Fibroblast of peridontal ligament (primary cell): Measurements from ENCODE around the gene MOG.
"Not testable (repeated sequence)": the region's sequence is repeated elsewhere in the genome, so short reads cannot be mapped to it uniquely, and the experiment has no call there.

ENCODE experiments used
- DNase-seq: peaks from one replicate; pipeline ENCODE4 v3.0.0-alpha.2; 2010; ENCODE audit errors: extremely low read depth

The MOG gene

DNA sequence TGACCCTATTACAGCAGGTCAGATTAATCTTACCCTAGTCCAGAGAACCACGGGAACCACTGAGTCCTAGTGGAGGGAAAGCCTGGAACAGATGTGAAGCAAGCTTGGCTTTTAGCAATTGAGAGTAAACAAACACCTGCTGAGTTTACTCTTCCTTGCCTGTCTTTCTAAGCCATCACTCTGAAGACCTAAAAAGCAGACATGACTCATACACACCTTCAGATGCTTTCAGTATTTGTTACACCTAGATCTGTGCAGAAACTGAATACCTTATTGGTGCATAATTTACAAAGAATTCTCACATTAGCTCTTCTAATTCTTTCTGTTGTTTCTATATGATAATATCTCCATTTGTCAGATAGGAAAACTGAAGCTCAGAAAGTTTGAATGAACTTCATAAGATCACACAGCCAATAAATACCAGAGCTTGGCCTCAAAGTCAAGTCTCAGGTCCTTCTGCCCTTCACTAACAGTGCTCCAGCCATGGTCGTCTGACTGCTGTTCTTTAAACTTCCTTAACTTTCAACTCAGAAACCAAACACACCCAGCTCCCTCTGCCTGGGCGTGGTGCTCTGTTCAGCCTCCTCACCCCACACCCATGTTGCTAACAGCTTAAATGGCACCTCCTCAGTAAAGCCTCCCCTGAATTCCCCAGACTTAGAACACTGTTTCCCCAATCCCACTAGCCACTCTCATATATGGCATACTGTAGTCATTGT is 15.3 kb upstream of the MOG start:
- DNase-seq: no peak

DNA sequence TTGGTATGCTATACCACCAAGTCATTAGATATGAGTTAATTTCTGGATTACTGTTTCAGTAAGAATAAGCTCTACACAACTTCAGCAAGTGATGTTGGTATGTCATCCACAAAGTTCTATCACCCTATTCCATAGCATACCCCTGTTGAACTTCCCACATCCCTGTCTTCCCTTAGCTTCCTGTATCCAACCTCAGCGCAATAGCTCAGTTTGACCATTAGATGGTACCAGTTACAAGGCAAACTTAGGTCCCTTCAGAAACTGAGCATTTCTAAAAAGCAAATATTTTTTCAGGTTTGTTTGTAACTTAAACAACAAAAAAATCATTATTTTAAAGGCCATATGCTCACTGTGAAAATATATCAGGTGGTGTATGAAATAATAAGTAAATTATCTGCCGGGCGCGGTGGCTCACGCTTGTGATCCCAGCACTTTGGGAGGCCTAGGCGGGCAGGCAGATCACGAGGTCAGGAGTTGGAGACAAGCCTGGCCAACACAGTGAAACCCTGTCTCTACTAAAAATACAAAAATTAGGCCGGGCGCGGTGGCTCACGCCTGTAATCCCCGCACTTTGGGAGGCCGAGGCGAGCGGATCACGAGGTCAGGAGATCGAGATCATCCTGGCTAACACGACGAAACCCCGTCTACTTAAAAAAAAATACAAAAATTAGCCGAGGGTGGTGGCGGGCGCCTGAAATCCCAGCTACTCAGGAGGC is 8.8 kb upstream of the MOG start:
- DNase-seq: peak; percentile 63

DNA sequence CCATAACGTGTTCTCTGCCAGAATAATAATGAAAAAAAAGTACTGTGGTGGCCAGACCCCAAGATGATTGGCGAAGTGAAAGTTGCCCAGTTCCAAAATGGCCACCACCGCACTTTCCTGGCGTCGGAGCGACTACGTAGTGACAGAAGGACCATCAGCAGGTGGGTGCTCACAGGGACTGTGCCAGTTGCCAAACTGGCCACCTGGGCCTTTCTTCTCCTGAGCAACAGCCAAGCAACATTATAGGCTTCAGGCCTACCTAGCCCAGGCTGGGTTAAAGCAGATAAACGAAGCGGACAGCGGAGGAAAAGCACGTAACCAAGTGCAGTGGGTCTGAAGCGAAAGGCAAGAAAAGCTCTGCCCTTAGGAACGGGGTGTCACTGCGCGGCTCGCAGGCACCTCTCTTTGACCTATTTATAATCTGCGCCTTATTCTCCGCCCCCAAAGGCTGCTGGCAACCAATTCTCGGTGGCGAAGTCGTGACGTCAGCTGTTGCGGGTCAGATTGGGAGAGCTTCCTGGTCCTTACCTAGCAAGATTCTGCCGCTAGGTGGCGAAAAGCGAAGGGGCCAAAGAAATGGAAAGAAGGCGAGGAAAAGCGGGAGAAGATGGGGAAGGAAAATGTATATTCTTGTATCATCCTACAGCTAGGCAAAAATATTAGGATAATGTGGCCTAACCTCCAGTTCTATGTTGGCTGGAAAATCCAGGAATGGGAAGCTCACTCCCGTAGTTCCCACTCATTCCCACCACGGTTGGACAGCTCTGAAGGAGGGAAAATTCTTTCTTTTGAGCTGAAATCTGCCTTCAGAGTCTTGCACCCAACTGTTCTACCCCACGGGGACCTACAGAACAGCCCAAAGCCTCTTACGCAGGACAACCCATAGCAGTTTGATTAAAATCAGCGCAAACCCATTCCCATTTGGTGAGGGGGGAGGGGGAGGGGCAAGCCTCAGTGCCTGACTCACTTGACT is 6.9 kb upstream of the MOG start:
- peak; percentile 98 for DNase-seq

DNA sequence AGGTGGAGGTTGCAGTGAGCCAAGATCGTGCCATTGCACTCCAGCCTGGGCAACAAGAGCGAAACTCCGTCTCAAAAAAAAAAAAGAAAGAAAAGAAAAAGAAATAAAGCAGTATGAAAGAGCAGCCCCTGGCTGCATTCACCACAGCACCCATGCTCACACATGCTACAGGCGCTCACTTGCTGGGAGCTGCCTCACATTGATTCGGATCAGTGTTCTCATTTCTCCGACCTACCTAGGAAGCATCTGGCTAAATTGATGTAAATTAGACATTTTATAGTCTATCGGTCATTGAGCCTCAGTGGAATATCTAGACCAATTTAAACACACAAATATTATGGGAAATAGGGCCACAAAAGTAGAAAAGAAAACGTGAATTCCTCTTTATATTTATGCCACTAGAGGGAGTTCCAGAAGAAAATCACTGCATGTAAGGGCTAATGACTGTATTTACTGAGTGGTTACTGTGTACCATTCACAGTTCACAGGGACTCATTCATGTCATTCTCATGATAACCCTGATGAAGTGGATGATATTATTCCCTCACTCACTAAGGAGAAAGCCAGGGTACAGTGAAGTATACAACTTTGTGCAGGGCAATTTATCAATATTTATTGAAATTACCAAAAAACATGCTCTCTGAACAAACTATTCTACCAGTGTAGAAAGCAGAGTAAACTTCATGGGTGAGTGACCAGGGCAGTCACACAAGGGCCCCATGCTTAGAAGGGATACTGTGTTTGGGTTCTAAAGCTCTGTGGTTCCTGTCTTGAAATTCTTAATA is 5.3 kb upstream of the MOG start:
- peak; percentile 54 for DNase-seq

DNA sequence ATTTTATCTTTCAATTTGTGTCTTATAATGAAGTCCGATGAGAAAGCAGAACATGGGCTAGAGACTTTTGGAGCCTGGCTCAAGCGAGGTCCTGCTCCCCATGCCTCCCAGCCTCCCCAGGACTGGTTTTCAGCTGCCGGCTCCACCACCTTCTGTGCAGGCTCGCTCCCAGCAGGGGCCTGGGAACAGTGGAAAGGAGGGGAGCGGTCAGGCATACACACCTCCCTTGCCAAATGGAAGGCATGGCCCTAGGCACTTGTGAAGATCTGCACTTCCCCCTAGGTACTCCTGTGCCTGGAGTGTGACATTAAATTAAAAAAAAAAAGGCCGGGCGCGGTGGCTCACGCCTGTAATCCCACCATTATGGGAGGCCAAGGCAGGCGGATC is 4.7 kb upstream of the MOG start:
- no peak for DNase-seq

DNA sequence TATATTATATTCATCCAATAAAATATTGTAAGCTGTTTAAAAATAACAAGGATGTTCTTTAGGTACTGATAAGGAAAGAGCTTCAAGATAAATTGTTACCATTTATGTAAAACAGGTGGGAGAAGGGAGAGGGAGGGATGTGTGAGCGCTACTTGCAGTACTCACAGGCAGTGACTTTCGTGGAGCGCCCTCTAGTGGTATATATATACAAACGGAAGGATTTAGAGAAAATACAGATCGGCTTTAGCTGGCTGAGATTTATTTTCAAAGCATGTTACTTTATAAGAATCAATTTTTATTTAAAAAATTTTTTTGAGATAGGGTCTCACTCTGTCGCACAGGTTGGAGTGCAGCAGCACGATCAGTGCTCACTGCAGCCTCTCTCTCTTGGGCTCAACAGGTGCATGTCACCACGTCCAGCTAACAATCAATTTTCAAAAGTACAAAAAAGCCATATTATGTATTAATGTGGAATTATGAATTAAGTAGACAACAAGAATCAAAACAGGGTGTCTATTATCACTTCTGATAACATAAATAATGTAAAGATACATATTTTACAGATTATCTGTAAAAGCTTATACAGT is 3.3 kb upstream of the MOG start:
- DNase-seq: peak; percentile 80

DNA sequence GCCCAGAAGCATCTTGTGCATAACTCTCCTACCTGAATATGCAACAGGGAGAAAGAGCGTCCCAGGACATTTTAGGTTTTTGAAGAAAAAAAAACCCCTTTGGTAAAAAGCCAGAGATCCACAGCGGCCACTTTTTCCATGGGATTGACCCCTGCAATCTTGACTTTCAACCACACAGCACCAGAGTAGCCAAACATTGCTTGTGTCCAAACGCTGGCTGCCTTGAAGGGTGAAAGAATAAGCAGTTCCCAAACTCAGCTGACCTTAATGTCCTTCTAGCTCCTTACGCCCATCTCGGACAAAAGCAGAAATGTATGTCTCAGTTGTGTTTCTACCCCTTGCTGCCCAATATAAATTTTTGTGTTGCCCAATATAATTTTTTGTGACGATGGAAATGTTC is 1.2 kb upstream of the MOG start:
- DNase-seq: no peak

DNA sequence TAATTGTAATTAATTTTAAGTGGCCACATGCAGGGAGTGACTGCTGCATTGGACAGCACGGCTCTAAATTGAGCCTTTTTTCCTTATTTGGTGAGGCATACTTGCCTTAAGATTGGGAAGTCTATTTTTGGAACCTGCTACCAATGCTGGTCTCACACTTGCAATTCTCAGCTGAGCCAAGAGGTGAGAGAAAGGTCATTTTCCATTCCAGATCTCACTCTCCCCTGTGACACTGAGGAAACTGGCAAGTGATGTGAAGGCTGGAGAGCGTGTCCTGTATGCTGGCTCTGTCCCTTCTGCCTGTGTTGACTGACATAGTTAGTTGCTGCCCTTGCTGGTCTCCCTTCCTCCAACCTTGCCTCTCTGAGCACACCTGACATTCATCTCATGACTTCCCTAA is 735 bp upstream of the MOG start:
- no peak for DNase-seq

DNA sequence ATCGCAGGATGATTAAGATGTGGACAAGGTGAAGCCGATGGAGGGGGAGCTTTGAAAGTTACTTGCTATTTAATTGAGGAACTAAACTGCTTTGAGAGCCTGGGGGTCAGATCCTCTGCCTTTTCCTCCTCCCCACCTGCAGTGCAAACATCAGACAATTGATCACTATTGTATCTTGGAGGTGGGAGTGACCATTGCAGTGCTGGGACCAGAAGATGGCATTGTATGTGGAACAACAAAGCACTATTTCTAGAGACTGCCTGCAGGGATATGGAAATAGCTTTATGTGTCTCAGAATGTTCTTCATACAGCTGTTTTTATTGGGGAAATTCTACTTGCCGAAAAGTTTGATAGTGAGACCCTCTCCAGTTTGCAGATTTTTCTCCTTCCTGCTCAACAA is 4.2 kb downstream of the MOG start:
- no peak for DNase-seq

DNA sequence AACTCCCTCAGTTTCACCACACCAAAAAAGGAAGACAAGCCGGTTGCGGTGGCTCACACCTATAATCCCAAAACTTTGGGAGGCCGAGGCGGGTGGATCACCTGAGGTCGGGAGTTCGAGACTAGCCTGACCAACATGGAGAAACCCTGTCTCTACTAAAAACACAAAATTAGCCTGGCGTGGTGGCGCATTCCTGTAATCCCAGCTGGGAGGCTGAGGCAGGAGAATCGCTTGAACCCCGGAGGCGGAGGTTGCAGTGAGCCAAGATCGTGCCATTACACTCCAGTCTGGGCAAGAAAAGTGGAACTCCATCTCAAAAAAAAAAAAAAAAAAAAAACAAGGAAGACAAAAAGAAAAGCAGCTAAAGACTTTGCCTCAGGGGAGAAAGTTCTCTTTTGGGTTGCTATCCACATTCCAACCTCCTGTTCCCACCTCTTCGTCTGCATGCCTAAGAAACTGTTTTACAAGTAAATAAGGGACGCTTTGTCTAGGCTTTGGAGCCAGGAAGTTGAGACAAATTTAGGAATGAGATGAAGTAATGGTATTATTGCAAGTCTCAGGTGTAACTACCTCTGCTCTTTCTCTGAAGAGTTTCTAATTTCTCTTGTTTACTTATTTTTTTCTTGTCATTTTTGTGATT is 4.7 kb downstream of the MOG start:
- not testable (repeated sequence) for DNase-seq

DNA sequence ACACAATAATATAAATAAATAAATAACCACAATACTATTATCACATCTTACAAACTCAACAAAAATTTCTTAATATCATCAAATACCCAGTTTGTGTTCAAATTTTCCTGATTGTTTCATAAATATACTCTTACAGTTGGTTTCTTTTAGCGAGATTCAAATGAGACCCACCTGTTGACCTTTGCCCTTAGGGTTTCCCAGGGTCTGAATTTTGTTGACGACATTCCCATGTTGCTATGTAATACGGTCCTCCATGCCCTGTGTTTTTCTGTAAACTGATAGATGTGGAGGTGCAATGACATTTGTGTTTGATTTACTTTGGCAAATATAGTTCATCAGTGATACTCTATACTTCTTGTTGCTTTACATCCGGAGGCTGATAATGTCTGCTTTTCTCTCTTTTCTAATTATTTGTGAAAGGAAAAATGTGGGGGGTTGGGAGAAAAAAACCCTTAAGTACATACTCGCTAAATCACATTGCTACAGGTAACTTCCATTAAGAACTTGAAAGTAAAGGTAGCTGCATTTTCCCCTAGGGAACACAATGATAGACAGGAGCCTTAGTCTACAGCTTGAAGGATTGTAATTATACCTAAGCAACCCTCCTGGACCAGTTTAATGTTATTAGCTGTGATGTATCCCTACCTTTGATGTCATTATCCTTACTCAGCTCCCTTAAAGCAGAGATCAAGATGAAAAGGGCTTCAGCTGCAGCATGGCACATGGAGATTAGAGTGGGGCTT is 6.6 kb downstream of the MOG start:
- no peak for DNase-seq

DNA sequence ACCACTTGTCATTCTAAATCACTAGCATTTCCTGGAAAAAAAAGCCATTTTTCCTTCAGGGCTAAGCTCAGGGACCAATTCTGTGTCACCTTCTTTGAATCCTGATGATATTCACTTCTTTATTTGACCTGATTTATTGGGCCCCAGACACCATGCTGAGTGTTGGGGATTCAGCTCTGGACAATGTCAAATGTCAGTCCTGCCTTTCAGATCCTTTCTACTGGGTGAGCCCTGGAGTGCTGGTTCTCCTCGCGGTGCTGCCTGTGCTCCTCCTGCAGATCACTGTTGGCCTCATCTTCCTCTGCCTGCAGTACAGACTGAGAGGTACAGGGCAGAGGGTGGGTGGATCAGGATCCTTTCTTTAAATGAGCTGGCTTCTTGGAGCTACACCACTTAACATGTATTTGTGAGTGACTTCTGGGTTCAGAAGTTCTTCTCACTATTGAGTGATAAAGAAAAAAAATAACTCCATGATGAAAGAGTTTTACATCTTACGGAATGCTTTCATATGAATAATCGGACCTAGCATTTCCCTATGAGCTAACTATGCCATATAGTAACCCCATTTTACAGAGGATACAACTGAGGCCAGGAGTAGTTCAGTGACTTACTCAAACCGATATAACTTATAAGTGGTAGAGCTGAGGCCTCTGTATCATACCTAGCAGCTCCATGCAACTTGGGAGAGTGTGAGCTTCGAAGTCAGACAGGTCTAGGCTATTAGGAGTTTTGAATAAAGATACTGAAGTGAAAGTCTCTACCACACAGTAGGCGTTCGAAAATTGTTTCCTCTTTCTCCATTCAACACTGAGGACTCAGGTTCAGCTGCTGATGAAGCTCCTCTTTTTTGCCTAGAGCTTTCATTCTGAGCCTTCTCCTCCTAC is 9.3 kb downstream of the MOG start:
- DNase-seq: no peak

DNA sequence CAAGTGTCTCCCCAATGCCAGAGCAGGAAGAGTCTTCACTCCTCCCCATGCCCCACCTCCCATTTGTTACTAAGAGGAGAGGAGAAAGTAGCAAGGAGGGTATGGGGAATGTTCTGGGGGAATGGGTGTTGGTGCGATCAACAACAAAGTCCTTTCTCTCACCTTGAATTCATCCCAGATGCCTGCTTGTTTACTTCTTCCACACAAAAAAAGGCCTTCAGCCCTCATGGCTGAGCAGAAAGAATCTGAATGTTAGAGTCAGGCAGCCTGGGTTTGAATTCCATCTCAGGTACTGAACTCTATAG is 9.9 kb downstream of the MOG start:
- DNase-seq: no peak

DNA sequence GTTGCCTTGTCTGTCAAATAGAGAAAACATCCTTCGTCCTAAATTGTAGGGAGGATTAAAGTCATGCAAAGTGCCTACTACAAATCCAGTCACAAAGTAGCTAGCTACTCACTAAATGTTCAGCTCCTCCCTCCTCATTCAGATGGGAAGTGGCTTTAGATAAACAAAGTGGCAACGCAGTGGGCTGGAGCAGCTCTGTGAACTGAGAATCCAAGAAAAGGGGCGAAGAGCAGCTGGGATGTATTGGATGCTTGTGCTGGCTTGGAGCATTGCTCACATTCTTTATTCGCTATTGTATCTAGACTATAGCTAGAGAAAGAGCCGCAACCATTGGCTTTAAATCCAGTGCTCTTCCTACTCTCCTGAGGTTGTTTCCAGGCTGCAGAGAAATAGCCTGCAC is 10.3 kb downstream of the MOG start:
- DNase-seq: no peak

DNA sequence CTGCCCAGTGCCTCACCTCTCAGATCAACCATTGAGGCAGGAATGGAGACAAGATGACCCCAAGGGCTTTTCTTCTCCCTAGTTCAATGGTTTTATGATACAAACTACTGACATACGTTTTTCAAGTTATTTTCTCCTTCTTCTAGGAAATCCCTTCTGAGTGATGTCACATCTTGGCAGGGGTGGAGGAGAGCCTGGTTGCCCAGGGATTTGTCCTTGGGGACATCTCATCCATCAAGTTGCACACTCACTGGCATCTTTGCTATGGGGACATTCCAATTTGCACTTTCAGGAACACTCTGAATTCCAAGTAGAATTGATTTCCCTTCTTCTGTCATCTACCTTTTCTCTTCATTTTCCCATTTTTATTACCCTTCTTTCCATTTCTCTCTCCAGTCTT is 14.1 kb downstream of the MOG start:
- no peak for DNase-seq

DNA sequence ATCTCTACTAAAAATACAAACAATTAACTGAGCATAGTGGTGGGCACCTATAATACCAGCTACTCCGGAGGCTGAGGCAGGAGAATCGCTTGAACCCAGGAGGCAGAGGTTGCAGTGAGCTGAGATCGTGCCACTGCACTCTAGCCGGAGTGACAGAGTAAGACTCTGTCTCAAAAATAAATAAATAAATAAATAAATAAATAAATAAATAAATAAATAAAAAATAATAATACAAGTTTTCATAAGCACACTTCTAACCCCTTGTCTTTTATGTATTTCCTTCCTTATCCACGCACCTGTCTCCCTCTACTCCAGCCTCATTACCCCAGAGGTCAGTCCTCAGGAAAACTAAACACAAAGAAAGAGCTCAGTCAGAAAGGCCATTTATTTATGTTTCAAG is 15.2 kb downstream of the MOG start:
- DNase-seq: not testable (repeated sequence)

DNA sequence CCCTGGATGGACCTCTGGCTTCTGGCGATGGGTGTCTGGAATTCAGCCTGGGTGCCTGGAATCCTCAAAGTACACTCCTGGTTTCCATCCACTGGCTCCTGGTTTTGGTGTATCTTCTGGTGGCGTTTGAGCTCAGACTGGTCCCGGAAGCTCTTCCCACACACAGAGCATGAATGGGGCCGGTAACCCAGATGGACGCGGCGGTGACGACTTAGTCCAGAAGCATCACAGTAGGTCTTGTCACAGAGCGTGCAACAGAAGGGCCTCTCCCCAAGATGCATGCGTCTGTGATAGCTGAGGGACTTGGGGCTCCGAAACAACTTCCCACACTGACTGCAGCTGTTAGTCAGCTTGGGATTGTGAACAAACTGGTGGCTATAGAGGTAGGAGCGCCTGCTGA is 16.3 kb downstream of the MOG start:
- DNase-seq: no peak

DNA sequence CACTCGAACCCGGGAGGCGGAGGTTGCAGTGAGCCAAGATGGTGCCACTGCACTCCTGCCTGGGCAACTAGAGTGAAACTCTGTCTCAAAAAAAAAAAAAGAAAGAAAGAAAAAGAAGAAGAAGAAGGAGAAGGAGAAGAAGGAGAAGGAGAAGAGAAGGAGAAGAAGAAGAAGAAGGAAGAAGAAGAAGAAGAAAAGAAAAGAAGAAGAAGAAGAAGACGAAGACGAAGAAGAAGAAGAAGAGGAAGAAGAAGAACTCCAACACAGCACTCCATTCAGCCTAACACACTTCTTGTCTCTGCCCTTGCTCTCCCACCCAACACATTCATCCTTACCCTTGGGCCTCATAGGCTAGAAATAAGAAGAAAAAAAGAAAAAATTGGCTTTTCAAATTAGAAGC is 17.1 kb downstream of the MOG start:
- no peak for DNase-seq

DNA sequence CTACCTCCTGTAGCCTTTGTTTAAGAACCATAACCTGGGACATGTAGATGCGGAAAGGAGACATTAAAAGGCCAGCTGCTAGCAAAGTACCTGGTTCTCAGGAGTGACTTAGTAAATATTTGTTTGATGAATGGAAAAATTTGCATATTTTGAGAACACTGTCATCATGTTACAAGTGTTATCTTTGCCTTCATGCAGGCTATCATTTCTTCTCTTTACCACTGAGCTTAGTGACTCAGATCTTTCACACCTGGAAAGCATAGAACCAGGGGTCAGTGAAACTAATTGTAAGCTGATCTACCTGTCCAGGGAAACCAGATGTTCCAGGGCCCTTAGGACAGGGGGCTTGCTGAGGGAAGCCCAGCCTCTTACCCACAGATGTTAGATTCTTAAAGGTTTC is 18.7 kb downstream of the MOG start:
- no peak for DNase-seq
